Measurements from ENCODE around the gene MRPL50. TPM values are rescaled to one million over a fixed set of nuclear protein-coding genes. Genes with fewer than 3 reads are reported as not detected.

MRPL50 gene
- total RNA-seq, 2 donors from 2014 or later: 15.5 to 17.4 TPM

DNA sequence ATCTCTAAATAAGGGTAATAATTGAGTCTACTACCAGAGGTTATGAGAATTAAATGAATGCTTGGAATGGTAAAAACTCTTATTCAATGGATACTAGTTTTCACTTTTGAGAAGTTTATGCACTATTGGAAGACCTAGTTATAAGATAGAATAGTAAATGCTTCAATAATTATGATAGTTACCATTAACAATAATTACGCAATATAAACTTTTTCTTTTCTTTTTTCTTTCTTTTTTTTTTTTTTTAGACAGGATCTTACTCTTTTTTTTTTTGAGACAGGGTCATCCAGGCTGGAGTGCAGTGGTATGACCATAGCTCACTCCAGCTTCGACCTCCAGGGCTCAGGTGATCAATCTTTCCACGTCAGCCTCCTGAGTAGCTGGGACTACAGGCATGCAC is 30.5 kb upstream of the MRPL50 start:
- Histone ChIP-seq H3K36me3 (ENCODE audit: control insufficient read depth, insufficient read depth, low read length) (no peaks in the 10 kb centered on the region), H3K4me1 (ENCODE audit: control insufficient read depth, insufficient read depth, low read length) (no peaks in the 10 kb centered on the region), H3K4me3 (ENCODE audit: low read length) (no peak overlapping the region), H3K27ac (ENCODE audit: low read depth, low read length) (no peak overlapping the region), H3K9ac (ENCODE audit: extremely low read depth, low read length, poor library complexity, severe bottlenecking) (no peak overlapping the region), H3K27me3 (ENCODE audit: control insufficient read depth, insufficient read depth, low read length, poor library complexity, severe bottlenecking) (peaks cover 7% of the 10 kb centered on the region), H3K9me3 (ENCODE audit: control insufficient read depth, low read length) (no peaks in the 10 kb centered on the region)
- Mint-ChIP-seq H3K36me3 (ENCODE audit: low read depth) (no peaks in the 10 kb centered on the region), H3K9me3 (no peaks in the 10 kb centered on the region), H3K4me1 (no peaks in the 10 kb centered on the region), H3K27me3 (ENCODE audit: insufficient read depth) (peaks cover 12% of the 10 kb centered on the region), H3K27ac (no peak overlapping the region), H3K4me3 (no peak overlapping the region)
- TF ChIP-seq, protein P1, sequence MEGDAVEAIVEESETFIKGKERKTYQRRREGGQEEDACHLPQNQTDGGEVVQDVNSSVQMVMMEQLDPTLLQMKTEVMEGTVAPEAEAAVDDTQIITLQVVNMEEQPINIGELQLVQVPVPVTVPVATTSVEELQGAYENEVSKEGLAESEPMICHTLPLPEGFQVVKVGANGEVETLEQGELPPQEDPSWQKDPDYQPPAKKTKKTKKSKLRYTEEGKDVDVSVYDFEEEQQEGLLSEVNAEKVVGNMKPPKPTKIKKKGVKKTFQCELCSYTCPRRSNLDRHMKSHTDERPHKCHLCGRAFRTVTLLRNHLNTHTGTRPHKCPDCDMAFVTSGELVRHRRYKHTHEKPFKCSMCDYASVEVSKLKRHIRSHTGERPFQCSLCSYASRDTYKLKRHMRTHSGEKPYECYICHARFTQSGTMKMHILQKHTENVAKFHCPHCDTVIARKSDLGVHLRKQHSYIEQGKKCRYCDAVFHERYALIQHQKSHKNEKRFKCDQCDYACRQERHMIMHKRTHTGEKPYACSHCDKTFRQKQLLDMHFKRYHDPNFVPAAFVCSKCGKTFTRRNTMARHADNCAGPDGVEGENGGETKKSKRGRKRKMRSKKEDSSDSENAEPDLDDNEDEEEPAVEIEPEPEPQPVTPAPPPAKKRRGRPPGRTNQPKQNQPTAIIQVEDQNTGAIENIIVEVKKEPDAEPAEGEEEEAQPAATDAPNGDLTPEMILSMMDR (conservative IDR thresholded peaks at IDR 0.05): no peak
- 93% methylated on average over 3 of the region's 3 CpGs; no CpG with 5 or more reads in 1 of the 2 experiments for WGBS, 2 experiments (ENCODE audit: insufficient coverage in 1 of 2, insufficient read length in 1 of 2)
- DNase-seq: no peak

DNA sequence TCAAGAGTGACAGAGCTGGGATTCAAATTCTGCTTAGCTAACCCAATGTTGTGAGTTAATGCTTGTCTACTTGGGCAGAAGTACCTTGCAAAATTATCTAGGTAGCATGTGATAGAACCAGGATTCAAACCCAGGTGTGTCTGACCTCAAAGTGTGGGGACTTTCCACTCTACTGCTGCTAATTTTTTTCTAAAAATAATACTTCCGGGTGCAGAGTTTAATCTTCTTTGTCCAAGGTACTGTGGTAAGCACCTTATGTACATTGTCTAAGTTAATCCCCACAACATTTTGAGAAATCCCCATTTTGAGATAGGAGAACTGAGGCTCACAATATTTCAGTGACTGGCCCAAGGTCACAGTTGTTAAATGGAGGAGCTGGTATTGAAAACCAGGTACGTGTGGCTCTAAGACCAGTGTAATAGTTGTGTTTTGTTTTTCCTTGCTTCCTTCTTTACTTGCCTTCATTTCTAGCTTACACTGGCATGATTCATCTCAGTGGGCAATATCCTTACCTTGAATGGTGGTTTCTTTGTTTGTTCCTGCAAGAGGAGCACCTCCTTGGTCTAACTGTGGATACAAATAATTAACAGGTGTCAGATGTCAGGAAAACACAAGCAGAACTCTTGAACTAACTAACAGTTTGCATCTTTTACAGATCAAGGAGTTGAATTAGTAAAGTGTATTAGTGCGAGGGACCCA is 29.7 kb upstream of the MRPL50 start:
- Histone ChIP-seq H3K27ac (ENCODE audit: low read depth, low read length) (no peak overlapping the region), H3K9ac (ENCODE audit: extremely low read depth, low read length, poor library complexity, severe bottlenecking) (no peak overlapping the region), H3K9me3 (ENCODE audit: control insufficient read depth, low read length) (no peaks in the 10 kb centered on the region), H3K4me3 (ENCODE audit: low read length) (no peak overlapping the region), H3K27me3 (ENCODE audit: control insufficient read depth, insufficient read depth, low read length, poor library complexity, severe bottlenecking) (peaks cover 7% of the 10 kb centered on the region), H3K4me1 (ENCODE audit: control insufficient read depth, insufficient read depth, low read length) (no peaks in the 10 kb centered on the region), H3K36me3 (ENCODE audit: control insufficient read depth, insufficient read depth, low read length) (no peaks in the 10 kb centered on the region)
- H3K27me3 Mint-ChIP-seq (ENCODE audit: insufficient read depth): peaks cover 12% of the 10 kb centered on the region
- no peaks in the 10 kb centered on the region for H3K9me3 Mint-ChIP-seq
- no peak overlapping the region for H3K4me3 Mint-ChIP-seq
- no peak overlapping the region for H3K27ac Mint-ChIP-seq
- H3K36me3 Mint-ChIP-seq (ENCODE audit: low read depth): no peaks in the 10 kb centered on the region
- no peaks in the 10 kb centered on the region for H3K4me1 Mint-ChIP-seq
- 89 to 100% methylated on average over 1 to 3 of the region's 3 CpGs for WGBS, 2 experiments (ENCODE audit: insufficient coverage in 1 of 2, insufficient read length in 1 of 2)
- TF ChIP-seq, protein P1 (conservative IDR thresholded peaks at IDR 0.05): no peak
- no peak for DNase-seq

DNA sequence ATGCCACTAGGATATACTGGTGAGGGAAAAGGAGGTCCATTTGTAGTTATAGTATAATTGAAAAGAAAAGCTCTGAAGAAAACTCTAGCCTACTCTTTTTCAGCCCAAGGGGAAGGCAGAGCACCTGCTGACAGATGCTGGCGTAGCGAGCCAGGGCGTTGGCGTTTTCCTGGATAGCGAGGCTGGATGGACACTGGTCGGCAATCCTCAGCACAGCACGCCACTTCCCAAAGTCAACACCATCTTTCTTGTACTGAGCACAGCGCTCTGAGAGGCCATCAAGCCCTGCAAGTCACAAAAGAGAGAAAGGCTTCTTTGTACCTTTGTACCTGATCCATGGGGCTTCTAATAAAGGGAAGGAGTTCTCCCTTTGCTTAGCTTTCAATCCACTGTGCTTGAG is 28.9 kb upstream of the MRPL50 start:
- Mint-ChIP-seq H3K27me3 (ENCODE audit: insufficient read depth) (peaks cover 12% of the 10 kb centered on the region), H3K27ac (no peak overlapping the region), H3K9me3 (no peaks in the 10 kb centered on the region), H3K36me3 (ENCODE audit: low read depth) (no peaks in the 10 kb centered on the region), H3K4me3 (no peak overlapping the region), H3K4me1 (no peaks in the 10 kb centered on the region)
- Histone ChIP-seq H3K27ac (ENCODE audit: low read depth, low read length) (no peak overlapping the region), H3K27me3 (ENCODE audit: control insufficient read depth, insufficient read depth, low read length, poor library complexity, severe bottlenecking) (peaks cover 7% of the 10 kb centered on the region), H3K36me3 (ENCODE audit: control insufficient read depth, insufficient read depth, low read length) (no peaks in the 10 kb centered on the region), H3K9ac (ENCODE audit: extremely low read depth, low read length, poor library complexity, severe bottlenecking) (no peak overlapping the region), H3K4me3 (ENCODE audit: low read length) (no peak overlapping the region), H3K9me3 (ENCODE audit: control insufficient read depth, low read length) (no peaks in the 10 kb centered on the region), H3K4me1 (ENCODE audit: control insufficient read depth, insufficient read depth, low read length) (no peaks in the 10 kb centered on the region)
- 93 to 96% methylated on average over 8 of the region's 8 CpGs for WGBS, 2 experiments (ENCODE audit: insufficient coverage in 1 of 2, insufficient read length in 1 of 2)
- TF ChIP-seq, protein P1 (conservative IDR thresholded peaks at IDR 0.05): no peak
- no peak for DNase-seq
